Spleen (tissue), 7 donors: ENCODE measurements around the gene TRIM21.

Source experiments
- POLR2A ChIP-seq, 3 donors: fragments of 450-650 bp; IDR thresholded peaks; one replicate each; pipeline ENCODE4 v1.5.1; 2017; ENCODE audit warnings: antibody characterized with exemption in 3 of 3, mild to moderate bottlenecking in 1 of 3
- TF ChIP-seq, protein P1 (sequence below), 11 experiments: fragments of 200-600 bp in 7 of 11; fragments of 450-650 bp in 4 of 11; sonication (generic) in 4 of 11; IDR thresholded peaks in 8 of 11; conservative IDR thresholded peaks in 3 of 11; 1 replicate in 7 of 11; 2 replicates in 4 of 11; pipeline versions ENCODE4 v1.4.0 to v1.8.0; 2016 to 2021; ENCODE audit warnings: antibody characterized with exemption in 11 of 11, inconsistent platforms in 4 of 11, mild to moderate bottlenecking in 1 of 11
- donor health status: DM: no; HTN: no; CAD: no; lungs with moderate emphysema.
- donor health status: DM: no; HTN: no; CAD: no.
- donor health status: DM: no; HTN: no; CAD: no.

DNA sequence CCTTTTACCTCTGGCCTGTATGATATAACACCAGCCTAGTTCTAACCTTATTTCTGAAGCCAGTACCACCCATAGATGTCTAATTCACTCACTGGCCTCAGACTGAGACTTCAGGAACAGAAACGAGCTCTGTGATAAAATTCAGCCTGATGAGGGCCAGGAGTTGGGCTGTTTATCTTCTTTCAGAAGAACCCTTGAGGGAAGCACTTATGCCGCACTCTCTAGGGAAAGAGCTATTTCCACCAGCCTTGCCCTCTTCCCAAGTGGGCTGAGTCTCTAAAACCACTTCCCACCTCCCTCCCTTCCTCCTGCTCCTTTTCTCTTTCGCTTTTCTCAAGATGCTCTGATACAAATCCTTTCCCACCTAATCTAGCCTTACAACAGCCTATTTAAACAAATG, 23.3 kb downstream of the TRIM21 start:
- TF ChIP-seq, protein P1, sequence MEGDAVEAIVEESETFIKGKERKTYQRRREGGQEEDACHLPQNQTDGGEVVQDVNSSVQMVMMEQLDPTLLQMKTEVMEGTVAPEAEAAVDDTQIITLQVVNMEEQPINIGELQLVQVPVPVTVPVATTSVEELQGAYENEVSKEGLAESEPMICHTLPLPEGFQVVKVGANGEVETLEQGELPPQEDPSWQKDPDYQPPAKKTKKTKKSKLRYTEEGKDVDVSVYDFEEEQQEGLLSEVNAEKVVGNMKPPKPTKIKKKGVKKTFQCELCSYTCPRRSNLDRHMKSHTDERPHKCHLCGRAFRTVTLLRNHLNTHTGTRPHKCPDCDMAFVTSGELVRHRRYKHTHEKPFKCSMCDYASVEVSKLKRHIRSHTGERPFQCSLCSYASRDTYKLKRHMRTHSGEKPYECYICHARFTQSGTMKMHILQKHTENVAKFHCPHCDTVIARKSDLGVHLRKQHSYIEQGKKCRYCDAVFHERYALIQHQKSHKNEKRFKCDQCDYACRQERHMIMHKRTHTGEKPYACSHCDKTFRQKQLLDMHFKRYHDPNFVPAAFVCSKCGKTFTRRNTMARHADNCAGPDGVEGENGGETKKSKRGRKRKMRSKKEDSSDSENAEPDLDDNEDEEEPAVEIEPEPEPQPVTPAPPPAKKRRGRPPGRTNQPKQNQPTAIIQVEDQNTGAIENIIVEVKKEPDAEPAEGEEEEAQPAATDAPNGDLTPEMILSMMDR (IDR thresholded peaks at IDR 0.05 in 8 of 11, conservative IDR thresholded peaks at IDR 0.05 in 3 of 11), result no peak
- no peak for TF ChIP-seq POLR2A (IDR thresholded peaks at IDR 0.05)
